Fibroblast of the aortic adventitia (primary cell): ENCODE data around the gene ALK. TPM values are rescaled to one million over a fixed set of nuclear protein-coding genes. Genes with fewer than 3 reads are reported as not detected.

ENCODE experiments used
- DNase-seq: peaks from one replicate; pipeline ENCODE4 v3.0.0-alpha.2; 2010; ENCODE audit warnings: low read depth
- H3K4me3 ChIP-seq: 2 replicates; pipeline ENCODE4 v1.5.1; 2011; ENCODE audit warnings: low read depth, mild to moderate bottlenecking, control low read depth, low read length, moderate library complexity
- total RNA-seq: library from RNA; depleted of rRNA; stranded (reverse); fragments of >200 nt; gene quantifications from 2 replicates; pipeline ENCODE4 v1.2.3, GENCODE V29; 2012; ENCODE audit warnings: low replicate concordance
- TF ChIP-seq, protein P1 (sequence below): IDR thresholded peaks from 2 replicates; pipeline ENCODE4 v1.5.1; 2011; ENCODE audit warnings: mild to moderate bottlenecking, low read length, control low read depth, inconsistent platforms; ENCODE audit not compliant: insufficient read depth

The ALK gene
- total RNA-seq, 1 donor, result 0.27 TPM

DNA sequence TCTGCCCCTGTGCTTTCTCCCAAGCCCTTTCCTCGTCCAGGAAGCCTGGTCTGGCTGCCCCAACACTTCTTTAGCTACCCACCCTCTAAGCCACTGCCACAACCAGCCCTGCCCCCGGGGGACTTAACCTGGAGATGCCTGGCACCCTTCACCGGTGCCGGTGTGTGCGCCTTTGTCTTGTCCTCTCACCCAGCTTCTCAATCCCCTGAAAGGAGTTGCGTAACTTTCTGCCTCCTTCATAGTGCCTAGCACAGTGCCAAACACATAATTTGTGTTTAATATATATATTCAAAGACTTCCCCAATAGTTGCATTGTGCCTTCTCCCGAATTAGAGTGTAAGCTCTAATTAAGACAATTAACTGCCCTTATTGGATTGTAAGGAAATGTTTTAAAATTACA is 70.6 kb downstream of the ALK start:
- DNase-seq, result no peak
- H3K4me3 ChIP-seq, result no peak overlapping the region
- TF ChIP-seq, protein P1, sequence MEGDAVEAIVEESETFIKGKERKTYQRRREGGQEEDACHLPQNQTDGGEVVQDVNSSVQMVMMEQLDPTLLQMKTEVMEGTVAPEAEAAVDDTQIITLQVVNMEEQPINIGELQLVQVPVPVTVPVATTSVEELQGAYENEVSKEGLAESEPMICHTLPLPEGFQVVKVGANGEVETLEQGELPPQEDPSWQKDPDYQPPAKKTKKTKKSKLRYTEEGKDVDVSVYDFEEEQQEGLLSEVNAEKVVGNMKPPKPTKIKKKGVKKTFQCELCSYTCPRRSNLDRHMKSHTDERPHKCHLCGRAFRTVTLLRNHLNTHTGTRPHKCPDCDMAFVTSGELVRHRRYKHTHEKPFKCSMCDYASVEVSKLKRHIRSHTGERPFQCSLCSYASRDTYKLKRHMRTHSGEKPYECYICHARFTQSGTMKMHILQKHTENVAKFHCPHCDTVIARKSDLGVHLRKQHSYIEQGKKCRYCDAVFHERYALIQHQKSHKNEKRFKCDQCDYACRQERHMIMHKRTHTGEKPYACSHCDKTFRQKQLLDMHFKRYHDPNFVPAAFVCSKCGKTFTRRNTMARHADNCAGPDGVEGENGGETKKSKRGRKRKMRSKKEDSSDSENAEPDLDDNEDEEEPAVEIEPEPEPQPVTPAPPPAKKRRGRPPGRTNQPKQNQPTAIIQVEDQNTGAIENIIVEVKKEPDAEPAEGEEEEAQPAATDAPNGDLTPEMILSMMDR, result no peak

DNA sequence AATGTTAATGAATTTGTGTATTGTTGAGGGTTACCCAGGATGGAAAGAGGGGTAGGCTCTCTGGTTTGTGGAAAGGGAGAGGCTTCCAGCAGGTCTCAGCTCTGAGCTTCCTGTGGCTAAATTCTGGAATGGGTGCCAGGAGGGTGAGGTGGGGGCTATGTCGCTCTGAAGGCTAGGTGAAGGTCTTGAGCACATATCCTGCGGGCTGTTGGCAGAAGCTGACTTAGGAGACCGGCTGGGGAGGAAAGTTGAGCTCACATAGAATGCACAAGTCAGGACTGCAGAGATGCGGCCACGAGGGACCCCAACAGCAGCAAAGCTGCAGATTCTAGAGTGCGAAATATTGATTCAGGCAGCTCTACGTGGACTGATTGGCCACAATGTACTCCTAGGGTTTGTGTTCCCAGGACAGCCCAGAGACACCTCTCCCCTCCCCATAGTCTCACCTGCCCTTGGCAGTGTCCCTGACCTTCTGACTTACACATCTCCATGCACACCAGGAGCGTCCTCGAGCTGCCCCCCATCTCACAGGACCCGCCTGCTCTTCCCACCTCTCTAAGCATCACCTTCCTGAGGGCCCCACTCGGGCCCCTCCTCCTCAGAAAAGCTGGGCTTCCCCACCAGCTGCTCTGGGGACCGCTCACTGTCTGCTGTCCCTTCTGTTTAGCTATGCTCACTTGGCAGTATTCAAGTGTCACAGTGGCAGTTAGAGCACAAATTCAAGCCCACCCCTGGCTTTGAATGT is 72.6 kb downstream of the ALK start:
- no peak for DNase-seq
- TF ChIP-seq, protein P1, result no peak
- no peak overlapping the region for H3K4me3 ChIP-seq

DNA sequence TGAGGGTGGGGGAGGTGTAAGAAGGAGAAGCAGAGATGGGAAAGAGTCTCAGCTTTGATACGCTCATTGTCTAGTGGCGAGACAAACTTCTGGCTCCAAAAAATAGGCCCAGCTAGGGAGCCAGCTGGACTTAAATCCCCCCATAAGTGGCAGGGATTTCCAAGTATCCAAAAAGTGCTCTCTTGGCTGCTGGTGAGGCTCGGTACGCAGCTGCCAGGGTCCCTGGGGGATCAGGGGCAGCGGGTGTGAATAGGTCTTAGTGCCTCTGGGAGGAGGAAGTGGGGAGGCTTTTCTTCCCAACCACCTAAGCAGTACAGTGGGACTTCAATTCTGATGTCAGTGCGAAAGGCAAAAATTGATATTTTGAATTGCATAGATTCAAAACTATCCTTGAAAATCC is 73.5 kb downstream of the ALK start:
- TF ChIP-seq, protein P1, result no peak
- no peak for DNase-seq
- H3K4me3 ChIP-seq, result no peak overlapping the region

DNA sequence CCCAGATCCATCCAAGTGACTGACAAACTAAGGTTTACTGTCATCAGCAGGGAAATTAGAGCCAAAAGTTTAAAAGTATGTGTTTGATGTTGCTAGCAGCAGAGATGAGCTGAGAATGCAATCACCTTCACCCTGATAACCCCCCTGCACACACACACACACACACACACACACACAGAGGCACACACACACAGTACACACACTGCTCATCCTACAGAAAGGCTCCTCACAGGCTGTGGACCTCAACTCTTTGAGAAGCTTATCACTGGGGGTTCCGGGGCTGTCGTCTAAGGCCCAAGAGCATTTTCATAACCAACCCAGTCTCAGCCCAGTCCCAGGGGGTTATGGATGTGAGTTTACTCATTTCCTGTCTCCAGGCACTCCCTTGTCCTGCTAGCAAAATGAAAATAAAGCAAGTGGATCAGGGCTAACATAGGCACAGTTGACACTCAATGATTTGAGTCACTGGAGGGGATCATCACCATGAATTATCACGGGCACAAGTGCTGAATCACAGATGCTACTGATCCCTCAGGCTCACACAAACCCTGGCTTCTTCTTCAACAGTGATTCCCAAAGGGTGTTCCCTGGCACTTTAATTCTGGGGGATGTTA is 76.6 kb downstream of the ALK start:
- no peak overlapping the region for H3K4me3 ChIP-seq
- TF ChIP-seq, protein P1, result no peak
- DNase-seq, result peak; percentile 3

DNA sequence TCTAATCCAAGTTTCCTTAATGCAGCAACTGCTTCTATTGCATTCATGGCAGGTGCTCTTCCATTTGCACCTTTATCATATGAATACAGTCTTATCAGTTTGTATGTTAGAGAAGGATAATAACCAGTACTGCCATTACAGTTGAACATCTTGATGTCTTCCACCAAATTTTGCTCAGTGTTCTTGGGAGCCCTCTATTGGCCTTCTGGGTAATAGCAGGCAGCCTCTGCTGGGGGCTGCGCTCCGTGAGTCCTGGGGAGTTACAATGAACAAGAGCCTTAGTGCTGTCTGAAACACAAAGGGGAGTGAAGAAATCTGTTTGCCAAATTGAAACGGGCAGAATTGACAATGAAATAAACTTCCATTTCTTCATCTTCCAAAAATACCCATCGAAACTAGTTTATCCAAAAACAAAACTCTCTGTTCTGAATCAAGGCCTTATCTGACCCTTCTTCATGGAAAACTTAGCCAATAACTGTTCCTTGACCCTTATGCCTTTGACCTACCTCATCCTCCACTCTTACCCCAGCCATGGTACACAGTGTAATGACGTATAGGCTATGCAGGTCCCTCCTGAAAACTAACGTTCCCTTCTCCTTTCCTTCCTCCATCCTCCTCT is 79.9 kb downstream of the ALK start:
- H3K4me3 ChIP-seq, result no peak overlapping the region
- peak; percentile 51 for DNase-seq
- TF ChIP-seq, protein P1, result peak; percentile 98

DNA sequence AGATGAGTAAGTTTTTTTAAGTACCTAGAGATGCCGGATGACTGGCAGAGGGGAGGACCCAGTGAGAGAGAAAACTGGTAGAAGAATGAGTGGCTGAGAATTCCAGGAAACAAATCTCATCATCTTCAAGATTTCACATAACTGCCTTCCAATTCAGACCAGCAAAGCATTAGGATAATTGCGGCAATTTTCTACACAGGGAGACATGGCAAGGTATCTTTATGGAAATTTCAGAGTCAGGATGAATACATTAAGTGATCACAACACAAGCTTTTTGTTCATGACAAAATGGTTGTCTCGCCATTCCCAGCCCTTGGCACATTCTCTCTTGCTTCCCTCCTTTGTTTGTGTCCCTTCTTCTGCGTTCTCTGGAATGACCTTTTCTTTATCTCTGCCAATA is 82.1 kb downstream of the ALK start:
- TF ChIP-seq, protein P1, result no peak
- no peak for DNase-seq
- no peak overlapping the region for H3K4me3 ChIP-seq
